ENCODE data around the gene DENND1B. TPM values are rescaled to one million over a fixed set of nuclear protein-coding genes. Genes with fewer than 3 reads are reported as not detected.
"Not testable (repeated sequence)": the region's sequence is repeated elsewhere in the genome, so short reads cannot be mapped to it uniquely, and the experiment has no call there.

DENND1B gene
- polyA plus RNA-seq, 3 donors from 2014 or later: 15.6 to 19.2 (median 18.5) TPM

DNA sequence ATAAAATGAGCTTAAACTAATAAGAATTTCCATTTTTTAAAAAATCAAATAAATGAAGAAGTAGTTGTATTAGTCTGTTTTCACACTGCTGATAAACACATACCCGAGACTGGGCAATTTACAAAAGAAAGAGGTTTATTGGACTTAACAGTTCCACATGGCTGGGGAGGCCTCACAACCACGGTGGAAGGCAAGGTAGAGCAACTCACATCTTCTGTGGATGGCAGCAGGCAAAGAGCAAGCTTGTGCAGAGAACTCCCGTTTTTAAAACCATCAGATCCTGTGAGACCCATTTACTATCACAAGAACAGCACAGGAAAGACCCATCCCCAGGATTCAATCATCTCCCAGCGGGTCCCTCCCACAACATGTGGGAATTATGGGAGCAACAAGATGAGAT is 19.7 kb downstream of the DENND1B start:
- Mint-ChIP-seq H3K27ac (peak overlapping the region in 2 of 6 donors; percentile 56 to 59), H3K4me1 (peaks cover 25 to 43% of the 10 kb centered on the region in 2 donors)

DNA sequence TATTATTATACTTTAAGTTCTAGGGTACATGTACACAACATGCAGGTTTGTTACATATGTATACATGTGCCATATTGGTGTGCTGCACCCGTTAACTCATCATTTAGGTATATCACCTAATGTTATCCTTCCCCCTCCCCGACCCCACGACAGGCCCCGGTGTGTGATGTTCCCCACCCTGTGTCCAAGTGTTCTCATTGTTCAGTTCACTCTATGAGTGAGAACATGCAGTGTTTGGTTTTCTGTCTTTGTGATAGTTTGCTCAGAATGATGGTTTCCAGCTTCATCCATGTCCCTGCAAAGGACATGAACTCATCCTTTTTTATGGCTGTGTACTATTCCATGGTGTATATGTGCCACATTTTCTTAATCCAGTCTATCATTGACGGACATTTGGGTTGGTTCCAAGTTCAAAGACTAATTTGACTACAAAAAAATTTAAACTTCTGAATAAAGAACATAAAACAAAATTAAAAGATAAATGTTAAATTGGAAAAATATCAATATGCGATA is 22.6 kb downstream of the DENND1B start:
- H3K4me1 Mint-ChIP-seq: peaks cover 29 to 60% of the 10 kb centered on the region in 2 donors
- not testable (repeated sequence) for H3K27ac Mint-ChIP-seq, H3K4me3 Mint-ChIP-seq

More for the DNA sequence above, 19.7 kb downstream of the DENND1B start:
- not testable (repeated sequence) for H3K9me3 Mint-ChIP-seq; H3K27me3 Mint-ChIP-seq (ENCODE audit: low read depth in 3 of 3); DNase-seq; H3K4me3 Mint-ChIP-seq
- peaks cover 5 to 14% (median 9%) of the 10 kb centered on the region in 3 donors for H3K36me3 Mint-ChIP-seq

GRCh38 chr1:197750366-197750765 is 24.9 kb downstream of the DENND1B start:
- H3K36me3 Mint-ChIP-seq: peaks cover 5 to 23% (median 12%) of the 10 kb centered on the region in 3 donors
- peaks cover 23 to 56% of the 10 kb centered on the region in 2 donors for H3K4me1 Mint-ChIP-seq
- H3K27ac Mint-ChIP-seq: peak overlapping the region in 3 of 6 donors; percentile 13 to 23 (median 17)
- peaks cover 0 to 3% (median 0%) of the 10 kb centered on the region in 3 donors for H3K27me3 Mint-ChIP-seq (ENCODE audit: low read depth in 3 of 3)
- no peak overlapping the region for H3K4me3 Mint-ChIP-seq
- no peaks in the 10 kb centered on the region for H3K9me3 Mint-ChIP-seq
- DNase-seq: no peak

More for the DNA sequence above, 22.6 kb downstream of the DENND1B start:
- not testable (repeated sequence) for H3K27me3 Mint-ChIP-seq (ENCODE audit: low read depth in 3 of 3); H3K9me3 Mint-ChIP-seq; DNase-seq
- peaks cover 5 to 16% (median 9%) of the 10 kb centered on the region in 3 donors for H3K36me3 Mint-ChIP-seq

- Mint-ChIP-seq H3K4me3 (no peak overlapping the region), H3K27me3 (ENCODE audit: low read depth in 3 of 3) (peaks cover 0 to 3% (median 0%) of the 10 kb centered on the region in 3 donors), H3K27ac (no peak overlapping the region), H3K36me3 (peaks cover 0 to 12% (median 6%) of the 10 kb centered on the region in 3 donors), H3K4me1 (peaks cover 34 to 85% of the 10 kb centered on the region in 2 donors), H3K9me3 (no peaks in the 10 kb centered on the region)
- DNase-seq: no peak
Measured at GRCh38 chr1:197745911-197746310, 29.4 kb downstream of the DENND1B start.

- H3K36me3 Mint-ChIP-seq: peaks cover 0 to 7% (median 6%) of the 10 kb centered on the region in 3 donors
- no peak overlapping the region for H3K4me3 Mint-ChIP-seq
- peaks cover 0 to 1% (median 0%) of the 10 kb centered on the region in 3 donors for H3K27me3 Mint-ChIP-seq (ENCODE audit: low read depth in 3 of 3)
- H3K27ac Mint-ChIP-seq: peak overlapping the region in 2 of 6 donors; percentile 5 to 20
- H3K4me1 Mint-ChIP-seq: peaks cover 30 to 82% of the 10 kb centered on the region in 2 donors
- H3K9me3 Mint-ChIP-seq: no peaks in the 10 kb centered on the region
- DNase-seq: no peak
Measured at GRCh38 chr1:197744979-197745378, 30.3 kb downstream of the DENND1B start.

GRCh38 chr1:197743578-197743977 is 31.7 kb downstream of the DENND1B start:
- Mint-ChIP-seq H3K27ac (no peak overlapping the region), H3K9me3 (no peaks in the 10 kb centered on the region), H3K4me3 (no peak overlapping the region), H3K4me1 (peaks cover 43 to 82% of the 10 kb centered on the region in 2 donors), H3K36me3 (peaks cover 0 to 7% (median 6%) of the 10 kb centered on the region in 3 donors), H3K27me3 (ENCODE audit: low read depth in 3 of 3) (peaks cover 0 to 3% (median 0%) of the 10 kb centered on the region in 3 donors)
- no peak for DNase-seq

DNA sequence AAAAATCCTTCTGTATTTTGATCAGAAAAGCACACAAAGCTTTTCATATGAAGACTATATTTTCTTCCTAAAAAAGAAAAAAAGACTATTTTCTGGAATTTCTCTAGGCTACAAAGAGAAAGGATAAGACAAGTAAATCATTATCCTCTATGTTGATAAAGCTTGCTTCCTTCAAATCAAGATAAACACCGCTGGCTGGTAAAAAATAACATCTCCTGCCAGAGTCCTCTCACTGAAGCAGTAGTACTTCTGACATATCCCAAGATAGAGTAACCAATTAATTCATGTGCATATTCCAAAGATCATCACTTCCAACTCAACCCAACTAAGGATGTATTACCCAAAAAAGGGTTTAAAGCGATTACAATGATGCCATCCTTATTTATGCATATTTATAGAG is 34.3 kb downstream of the DENND1B start:
- no peak for DNase-seq
- peaks cover 57 to 89% of the 10 kb centered on the region in 2 donors for H3K4me1 Mint-ChIP-seq
- H3K27ac Mint-ChIP-seq: no peak overlapping the region
- H3K27me3 Mint-ChIP-seq (ENCODE audit: low read depth in 3 of 3): peaks cover 0 to 3% (median 0%) of the 10 kb centered on the region in 3 donors
- H3K4me3 Mint-ChIP-seq: no peak overlapping the region
- no peaks in the 10 kb centered on the region for H3K36me3 Mint-ChIP-seq
- no peaks in the 10 kb centered on the region for H3K9me3 Mint-ChIP-seq

- peaks cover 56 to 82% of the 10 kb centered on the region in 2 donors for H3K4me1 Mint-ChIP-seq
- no peaks in the 10 kb centered on the region for H3K9me3 Mint-ChIP-seq
- H3K36me3 Mint-ChIP-seq: peaks cover 0 to 3% (median 0%) of the 10 kb centered on the region in 3 donors
- H3K4me3 Mint-ChIP-seq: peak overlapping the region; percentile 38 to 70 (median 51)
- peak overlapping the region in 2 of 6 donors; percentile 76 to 78 for H3K27ac Mint-ChIP-seq
- DNase-seq: peak in 2 of 3 donors; percentile 31 to 46
- H3K27me3 Mint-ChIP-seq (ENCODE audit: low read depth in 3 of 3): peaks cover 0 to 3% (median 0%) of the 10 kb centered on the region in 3 donors
Measured at GRCh38 chr1:197738927-197739326, 36.4 kb downstream of the DENND1B start.

GRCh38 chr1:197737916-197738315 is 37.4 kb downstream of the DENND1B start:
- no peak for DNase-seq
- Mint-ChIP-seq H3K4me1 (peaks cover 53 to 78% of the 10 kb centered on the region in 2 donors), H3K4me3 (peak overlapping the region in 1 of 5 donors; percentile 30), H3K9me3 (no peaks in the 10 kb centered on the region), H3K36me3 (peaks cover 0 to 3% (median under 1%) of the 10 kb centered on the region in 3 donors), H3K27ac (peak overlapping the region in 1 of 6 donors; percentile 76), H3K27me3 (ENCODE audit: low read depth in 3 of 3) (peaks cover 0 to 3% (median 3%) of the 10 kb centered on the region in 3 donors)

- peaks cover 49 to 80% of the 10 kb centered on the region in 2 donors for H3K4me1 Mint-ChIP-seq
- H3K27ac Mint-ChIP-seq: no peak overlapping the region
- no peaks in the 10 kb centered on the region for H3K9me3 Mint-ChIP-seq
- DNase-seq: no peak
- H3K27me3 Mint-ChIP-seq (ENCODE audit: low read depth in 3 of 3): peaks cover 0 to 4% (median 3%) of the 10 kb centered on the region in 3 donors
- H3K36me3 Mint-ChIP-seq: peaks cover 0 to 8% (median 4%) of the 10 kb centered on the region in 3 donors
- no peak overlapping the region for H3K4me3 Mint-ChIP-seq
Measured at GRCh38 chr1:197736685-197737084, 38.6 kb downstream of the DENND1B start.

GRCh38 chr1:197735461-197735860 is 39.8 kb downstream of the DENND1B start:
- no peak for DNase-seq
- peaks cover 47 to 74% of the 10 kb centered on the region in 2 donors for H3K4me1 Mint-ChIP-seq
- H3K27me3 Mint-ChIP-seq (ENCODE audit: low read depth in 3 of 3): peaks cover 0 to 4% (median 3%) of the 10 kb centered on the region in 3 donors
- no peak overlapping the region for H3K27ac Mint-ChIP-seq
- H3K9me3 Mint-ChIP-seq: no peaks in the 10 kb centered on the region
- H3K4me3 Mint-ChIP-seq: no peak overlapping the region
- H3K36me3 Mint-ChIP-seq: peaks cover 0 to 8% (median 4%) of the 10 kb centered on the region in 3 donors

GRCh38 chr1:197733324-197733723 is 42.0 kb downstream of the DENND1B start:
- Mint-ChIP-seq H3K4me1 (peaks cover 25 to 60% of the 10 kb centered on the region in 2 donors), H3K27me3 (ENCODE audit: low read depth in 3 of 3) (peaks cover 0 to 3% (median 1%) of the 10 kb centered on the region in 3 donors), H3K27ac (no peak overlapping the region), H3K9me3 (no peaks in the 10 kb centered on the region), H3K4me3 (no peak overlapping the region), H3K36me3 (peaks cover 0 to 14% (median 4%) of the 10 kb centered on the region in 3 donors)
- DNase-seq: no peak

DNA sequence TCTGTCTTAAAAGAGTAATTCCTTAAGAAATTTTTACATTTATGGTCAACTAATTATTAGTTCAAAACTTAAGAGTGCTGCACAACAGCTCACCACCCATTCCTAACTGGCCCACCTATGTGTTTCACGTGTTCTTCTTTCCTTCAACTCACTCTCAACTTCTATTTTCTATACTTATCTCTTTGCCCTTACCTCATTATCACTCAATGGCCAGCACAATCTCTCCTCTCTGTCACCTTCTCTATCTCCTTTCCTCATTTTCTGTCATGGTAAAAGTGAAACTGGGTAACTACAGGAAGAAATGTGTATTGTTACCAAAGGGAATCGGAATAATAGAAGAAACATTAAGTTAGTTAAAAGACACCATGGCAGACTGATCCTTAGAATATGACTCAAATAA is 43.1 kb downstream of the DENND1B start:
- Mint-ChIP-seq H3K36me3 (peaks cover 0 to 14% (median 4%) of the 10 kb centered on the region in 3 donors), H3K27me3 (ENCODE audit: low read depth in 3 of 3) (peaks cover 0 to 3% (median 1%) of the 10 kb centered on the region in 3 donors), H3K9me3 (peaks cover 0 to 2% (median 0%) of the 10 kb centered on the region in 6 donors), H3K27ac (peak overlapping the region in 1 of 6 donors; percentile 3), H3K4me3 (no peak overlapping the region), H3K4me1 (peaks cover 16 to 51% of the 10 kb centered on the region in 2 donors)
- no peak for DNase-seq

DNA sequence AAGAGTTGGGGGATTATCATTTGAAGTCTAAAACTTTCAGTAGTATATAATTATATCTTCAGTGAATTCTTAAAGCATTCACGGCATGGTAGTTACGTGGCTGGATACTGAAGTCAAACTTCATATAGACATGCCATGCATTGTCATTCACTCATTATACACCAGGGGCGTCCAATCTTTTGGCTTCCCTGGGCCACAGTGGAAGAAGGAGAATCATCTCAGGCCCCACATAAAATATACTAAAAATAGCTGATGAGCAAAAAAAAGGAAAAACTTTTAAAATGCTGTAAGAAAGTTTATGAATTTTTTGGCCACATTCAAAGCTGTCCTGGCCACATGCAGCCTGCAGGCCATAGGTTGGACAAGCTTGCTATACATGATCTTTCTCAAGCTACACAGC is 43.8 kb downstream of the DENND1B start:
- peaks cover 0 to 3% (median 1%) of the 10 kb centered on the region in 3 donors for H3K27me3 Mint-ChIP-seq (ENCODE audit: low read depth in 3 of 3)
- peaks cover 9 to 44% of the 10 kb centered on the region in 2 donors for H3K4me1 Mint-ChIP-seq
- DNase-seq: no peak
- peaks cover 0 to 2% (median under 1%) of the 10 kb centered on the region in 6 donors for H3K9me3 Mint-ChIP-seq
- no peak overlapping the region for H3K4me3 Mint-ChIP-seq
- peaks cover 1 to 15% (median 9%) of the 10 kb centered on the region in 3 donors for H3K36me3 Mint-ChIP-seq
- H3K27ac Mint-ChIP-seq: no peak overlapping the region
